PC-9 (cell line): ENCODE data around the gene AVPI1. TPM values are rescaled to one million over a fixed set of nuclear protein-coding genes. Genes with fewer than 3 reads are reported as not detected.

Experiments
- BruUV-seq: library from RNA; stranded (reverse); fragments of 400-500 nt; replicated peaks from 2 replicates; lab custom pipeline; 2021; lab: Mats Ljungman, UMichigan
- CTCF ChIA-PET: fragments of 300-600 bp; sonication (Branson Sonifier 250); formaldehyde crosslinking; loops from one replicate; lab custom pipeline; 2022; ENCODE audit warnings: antibody characterized with exemption; lab: Charles Lee
- POLR2A ChIA-PET: fragments of 300-600 bp; sonication (Branson Sonifier 250); formaldehyde crosslinking; loops from one replicate; lab custom pipeline; 2022; ENCODE audit warnings: antibody characterized with exemption; ENCODE audit not compliant: unreplicated experiment; lab: Charles Lee
- DNase-seq, 2 experiments: peaks; one replicate each; pipeline versions ENCODE4 v3.0.0 to v3.0.0-alpha.2; 2015 to 2022; ENCODE audit warnings: mixed read lengths in 1 of 2
- H2AFZ ChIP-seq: fragments of 200-600 bp; sonication (generic); 2 replicates; pipeline ENCODE4 v1.8.1; 2017; ENCODE audit warnings: antibody characterized with exemption
- H3F3A ChIP-seq: fragments of 200-600 bp; sonication (generic); 2 replicates; pipeline ENCODE4 v1.8.1; 2017; ENCODE audit warnings: antibody characterized with exemption, mild to moderate bottlenecking, low read depth; ENCODE audit not compliant: insufficient read depth
- H3K27ac ChIP-seq: fragments of 200-600 bp; sonication (generic); 2 replicates; pipeline ENCODE4 v1.6.1; 2016; ENCODE audit warnings: mixed run types
- H3K27me3 ChIP-seq: fragments of 200-600 bp; sonication (generic); 2 replicates; pipeline ENCODE4 v1.6.1; 2016; ENCODE audit warnings: low read depth, mixed run types; ENCODE audit not compliant: insufficient read depth
- H3K36me3 ChIP-seq: fragments of 200-600 bp; sonication (generic); 2 replicates; pipeline ENCODE4 v1.6.1; 2016; ENCODE audit warnings: low read depth, mixed run types
- H3K4me1 ChIP-seq: fragments of 200-600 bp; sonication (generic); replicated peaks from 2 replicates; pipeline ENCODE4 v1.6.1; 2016; ENCODE audit warnings: mixed run types; ENCODE audit not compliant: insufficient read depth
- H3K4me2 ChIP-seq: fragments of 200-600 bp; sonication (generic); 2 replicates; pipeline ENCODE4 v1.6.1; 2017; ENCODE audit warnings: mixed run types
- H3K4me3 ChIP-seq: fragments of 200-600 bp; sonication (generic); 2 replicates; pipeline ENCODE4 v1.6.1; 2016; ENCODE audit warnings: mixed run types
- H3K79me2 ChIP-seq: fragments of 200-600 bp; sonication (generic); 2 replicates; pipeline ENCODE4 v1.6.1; 2017; ENCODE audit warnings: low read depth, mixed run types
- H3K9me2 ChIP-seq: fragments of 200-600 bp; sonication (generic); 2 replicates; pipeline ENCODE4 v1.8.1; 2017; ENCODE audit warnings: mild to moderate bottlenecking; ENCODE audit not compliant: insufficient read depth
- H3K9me3 ChIP-seq: fragments of 200-600 bp; sonication (generic); 2 replicates; pipeline ENCODE4 v1.8.1; 2016; ENCODE audit warnings: low read depth; ENCODE audit not compliant: insufficient read depth
- H4K20me1 ChIP-seq: fragments of 200-600 bp; sonication (generic); 2 replicates; pipeline ENCODE4 v1.8.1; 2017; ENCODE audit not compliant: insufficient read depth
- EZH2 ChIP-seq: fragments of 200-600 bp; sonication (generic); IDR thresholded peaks from 2 replicates; pipeline ENCODE4 v1.8.0; 2017; ENCODE audit warnings: antibody characterized with exemption, low read depth
- intact Hi-C: fragments of 100-400 bp; cut with micrococcal nuclease; formaldehyde crosslinking; loops from one replicate; pipeline ENCODE4 v1.10.0; 2022; ENCODE audit not compliant: unreplicated experiment
- total RNA-seq: library from RNA; stranded (reverse); gene quantifications from 2 replicates; pipeline ENCODE4 v1.2.3, GENCODE V29; 2021
- TF ChIP-seq, protein P1 (sequence below): fragments of 200-600 bp; sonication (generic); conservative IDR thresholded peaks from 2 replicates; pipeline ENCODE4 v1.6.1; 2017; ENCODE audit warnings: mixed run types, antibody characterized with exemption, mild to moderate bottlenecking, moderate library complexity

AVPI1 gene
- total RNA-seq, 1 experiment from 2014 or later, result 20.5 TPM

DNA sequence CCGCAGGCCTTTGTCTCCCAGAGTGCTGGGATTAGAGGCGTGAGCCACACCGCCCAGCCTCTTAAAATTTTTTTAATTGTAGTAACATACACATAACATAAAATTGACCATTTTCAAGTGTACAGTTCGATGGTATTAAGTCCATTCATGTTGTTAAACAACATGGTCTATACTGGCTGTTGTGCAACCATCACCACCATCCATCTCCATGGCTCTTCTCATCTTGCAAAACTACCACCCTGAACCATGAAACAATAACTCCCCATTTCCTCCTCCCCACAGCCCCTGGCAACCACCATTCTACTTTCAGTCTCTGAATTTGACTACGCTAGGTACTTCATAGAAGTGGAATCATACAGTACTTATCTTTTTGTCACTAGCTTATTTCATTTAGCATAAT is 42.0 kb upstream of the AVPI1 start:
- Histone ChIP-seq H3K79me2 (no peaks in the 10 kb centered on the region), H3K4me1 (peaks cover 8% of the 10 kb centered on the region; the same call in 1 of the 2 replicates), H3F3A (0 out of 2 replicates have a peak, but pooled peaks cover 6% of the 10 kb centered on the region), H3K27me3 (no peaks in the 10 kb centered on the region), H3K9me2 (no peaks in the 10 kb centered on the region), H3K9me3 (no peaks in the 10 kb centered on the region), H3K4me2 (no peak overlapping the region), H3K36me3 (no peaks in the 10 kb centered on the region), H3K4me3 (no peak overlapping the region), H4K20me1 (no peaks in the 10 kb centered on the region), H2AFZ (no peak overlapping the region), H3K27ac (no peak overlapping the region)
- DNase-seq, result no peak
- TF ChIP-seq, protein P1, sequence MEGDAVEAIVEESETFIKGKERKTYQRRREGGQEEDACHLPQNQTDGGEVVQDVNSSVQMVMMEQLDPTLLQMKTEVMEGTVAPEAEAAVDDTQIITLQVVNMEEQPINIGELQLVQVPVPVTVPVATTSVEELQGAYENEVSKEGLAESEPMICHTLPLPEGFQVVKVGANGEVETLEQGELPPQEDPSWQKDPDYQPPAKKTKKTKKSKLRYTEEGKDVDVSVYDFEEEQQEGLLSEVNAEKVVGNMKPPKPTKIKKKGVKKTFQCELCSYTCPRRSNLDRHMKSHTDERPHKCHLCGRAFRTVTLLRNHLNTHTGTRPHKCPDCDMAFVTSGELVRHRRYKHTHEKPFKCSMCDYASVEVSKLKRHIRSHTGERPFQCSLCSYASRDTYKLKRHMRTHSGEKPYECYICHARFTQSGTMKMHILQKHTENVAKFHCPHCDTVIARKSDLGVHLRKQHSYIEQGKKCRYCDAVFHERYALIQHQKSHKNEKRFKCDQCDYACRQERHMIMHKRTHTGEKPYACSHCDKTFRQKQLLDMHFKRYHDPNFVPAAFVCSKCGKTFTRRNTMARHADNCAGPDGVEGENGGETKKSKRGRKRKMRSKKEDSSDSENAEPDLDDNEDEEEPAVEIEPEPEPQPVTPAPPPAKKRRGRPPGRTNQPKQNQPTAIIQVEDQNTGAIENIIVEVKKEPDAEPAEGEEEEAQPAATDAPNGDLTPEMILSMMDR, result no peak
- no peak for TF ChIP-seq EZH2
- intact Hi-C loops, result no loop called here
- ChIA-PET CTCF (no interaction called here), POLR2A (no interaction called here)
- BruUV-seq, result no TSS peak

DNA sequence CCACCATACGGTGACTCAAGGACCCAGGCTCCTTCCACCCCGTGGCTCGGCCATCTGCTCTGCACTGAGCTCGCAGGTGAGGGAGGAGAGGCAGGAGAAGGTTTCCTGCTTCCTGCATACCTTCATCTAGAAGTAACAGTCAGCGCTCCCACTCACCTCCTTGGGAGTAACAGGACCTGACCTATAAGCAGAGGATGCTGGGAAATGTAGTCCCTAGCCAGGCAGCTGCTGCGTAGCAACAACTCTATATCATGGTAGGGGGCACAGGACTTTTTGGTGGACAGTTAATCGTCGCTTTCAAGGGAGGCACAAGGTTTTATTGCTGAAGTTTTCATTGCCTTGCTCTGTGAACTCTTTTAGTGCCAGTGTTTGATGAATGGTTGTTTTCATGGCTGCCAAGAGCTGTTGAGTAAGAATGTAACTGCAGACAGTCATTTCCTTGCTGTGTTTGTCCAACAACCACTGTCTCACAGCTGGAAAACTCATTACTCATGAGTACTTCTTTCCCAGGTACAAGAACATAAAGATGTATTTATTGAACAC is 39.7 kb upstream of the AVPI1 start:
- peak overlapping the region; percentile 50; the same call in 1 of the 2 replicates for H3K4me3 ChIP-seq
- POLR2A ChIA-PET, result interaction anchor here (0.6 to 0.7 kb wide), 2 partner anchors 13 to 37 kb away, joined by 3 read pairs; no protein-coding TSS in a partner anchor

DNA sequence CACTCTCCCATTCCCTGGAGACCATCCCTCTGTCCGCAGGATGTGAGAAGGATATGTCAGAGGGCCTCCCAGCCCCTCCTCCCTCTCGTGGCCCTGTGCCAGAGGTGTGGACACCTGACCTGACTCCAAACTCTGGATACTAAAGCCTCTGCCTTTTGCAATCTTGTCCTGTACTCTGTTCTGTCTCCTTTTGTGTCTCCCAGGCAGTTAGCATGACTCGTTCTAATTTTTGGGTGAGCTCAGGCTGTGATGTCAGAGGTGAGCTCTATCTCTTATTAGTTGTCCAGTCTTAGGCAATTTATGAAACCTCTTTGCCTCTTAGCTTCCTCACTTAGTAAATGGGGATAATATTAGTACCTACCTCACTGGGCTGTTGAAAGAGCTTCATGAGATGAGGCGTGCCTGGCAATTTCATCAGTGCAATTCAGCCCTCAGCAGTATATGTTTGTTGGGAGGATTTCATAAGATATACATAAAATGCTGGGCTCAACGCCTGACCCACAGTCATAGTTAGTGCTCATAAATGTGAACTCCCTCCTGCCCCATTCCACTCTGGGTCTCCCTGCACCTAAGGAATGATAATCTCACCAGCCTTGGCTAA is 37.4 kb upstream of the AVPI1 start:
- Histone ChIP-seq H3K27ac (no peak overlapping the region), H3F3A (peaks cover 13% of the 10 kb centered on the region), H3K9me3 (no peaks in the 10 kb centered on the region), H3K79me2 (peaks cover 4% of the 10 kb centered on the region; the same call in 1 of the 2 replicates), H2AFZ (no peak overlapping the region), H3K36me3 (no peaks in the 10 kb centered on the region), H3K4me2 (no peak overlapping the region), H3K9me2 (no peaks in the 10 kb centered on the region), H3K4me1 (peaks cover 12% of the 10 kb centered on the region), H3K4me3 (no peak overlapping the region), H3K27me3 (no peaks in the 10 kb centered on the region), H4K20me1 (no peaks in the 10 kb centered on the region)
- POLR2A ChIA-PET, result interaction anchor here (0.6 kb wide), 2 partner anchors 11 to 405 kb away, joined by 3 read pairs; partner anchors contain the start of genes FRAT1 and MARVELD1
- TF ChIP-seq, protein P1, result no peak
- CTCF ChIA-PET, result interaction anchor here (0.6 to 1.5 kb wide), 2 partner anchors 11 to 15 kb away, joined by 3 read pairs; no protein-coding TSS in a partner anchor
- DNase-seq, result no peak
- BruUV-seq, result no TSS peak
- intact Hi-C loops, result no loop called here

More for the DNA sequence above, 39.7 kb upstream of the AVPI1 start:
- TF ChIP-seq, protein P1, result no peak
- TF ChIP-seq EZH2, result no peak
- H3K4me2 ChIP-seq, result peak overlapping the region; percentile 68
- 0 out of 2 replicates have a peak overlapping the region, but pooled peaks have one; percentile 4 for H3K27ac ChIP-seq
- no peaks in the 10 kb centered on the region for H3K36me3 ChIP-seq
- H2AFZ ChIP-seq, result no peak overlapping the region; the same call in 1 of the 2 replicates
- H3K27me3 ChIP-seq, result no peaks in the 10 kb centered on the region
- H3K4me1 ChIP-seq, result peaks cover 8% of the 10 kb centered on the region; the same call in 1 of the 2 replicates
- DNase-seq, result peak in 1 of 2 experiments; percentile 73
- 0 out of 2 replicates have a peak, but pooled peaks cover 10% of the 10 kb centered on the region for H3F3A ChIP-seq
- intact Hi-C loops, result no loop called here
- CTCF ChIA-PET, result interaction anchor here (0.7 kb wide), 1 partner anchor 25 kb away, joined by 3 read pairs; no protein-coding TSS in a partner anchor
- no peaks in the 10 kb centered on the region for H3K9me2 ChIP-seq
- no peaks in the 10 kb centered on the region for H4K20me1 ChIP-seq
- no peaks in the 10 kb centered on the region for H3K9me3 ChIP-seq
- BruUV-seq, result no TSS peak
- H3K79me2 ChIP-seq, result no peaks in the 10 kb centered on the region
